Esophagus mucosa (tissue), 1 donor: ENCODE measurements around the gene MMP20. TPM values are rescaled to one million over a fixed set of nuclear protein-coding genes. Genes with fewer than 3 reads are reported as not detected.
A peak's percentile ranks its signal among the peaks of the same experiment; 100 is the strongest.

Source experiments
- ATAC-seq: fragments of 200-7000 bp; cut with Tn5 transposase; one replicate; pipeline ENCODE4 v1.9.1; 2020
- total RNA-seq: library from RNA; stranded (reverse); gene quantifications from one replicate; pipeline ENCODE4 v1.2.4, GENCODE V29; 2023
- donor health status: DM: yes; HTN: yes; CAD: no.

MMP20 gene, protein sequence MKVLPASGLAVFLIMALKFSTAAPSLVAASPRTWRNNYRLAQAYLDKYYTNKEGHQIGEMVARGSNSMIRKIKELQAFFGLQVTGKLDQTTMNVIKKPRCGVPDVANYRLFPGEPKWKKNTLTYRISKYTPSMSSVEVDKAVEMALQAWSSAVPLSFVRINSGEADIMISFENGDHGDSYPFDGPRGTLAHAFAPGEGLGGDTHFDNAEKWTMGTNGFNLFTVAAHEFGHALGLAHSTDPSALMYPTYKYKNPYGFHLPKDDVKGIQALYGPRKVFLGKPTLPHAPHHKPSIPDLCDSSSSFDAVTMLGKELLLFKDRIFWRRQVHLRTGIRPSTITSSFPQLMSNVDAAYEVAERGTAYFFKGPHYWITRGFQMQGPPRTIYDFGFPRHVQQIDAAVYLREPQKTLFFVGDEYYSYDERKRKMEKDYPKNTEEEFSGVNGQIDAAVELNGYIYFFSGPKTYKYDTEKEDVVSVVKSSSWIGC
- not detected for total RNA-seq

DNA sequence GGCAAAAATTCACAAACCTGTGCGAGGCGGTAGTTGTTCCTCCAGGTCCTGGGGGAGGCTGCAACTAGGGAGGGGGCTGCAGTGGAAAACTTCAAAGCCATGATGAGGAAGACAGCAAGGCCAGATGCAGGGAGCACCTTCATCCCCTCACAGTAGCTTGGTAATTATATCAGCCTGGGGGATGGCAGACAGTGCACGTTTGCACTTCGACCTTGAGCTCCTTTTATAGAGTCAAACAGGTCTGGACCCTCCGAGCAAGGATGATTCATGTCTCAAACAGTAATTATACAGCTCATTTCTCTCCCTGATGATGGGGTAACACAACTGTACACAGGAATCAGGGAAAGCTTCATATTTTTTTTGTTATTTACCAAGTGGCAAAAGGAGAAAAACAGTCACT lies at the start of gene MMP20:
TSS of gene MMP20 (minus strand) at position 156 of the 400 bp plus-strand sequence. CDS start at position 143, 13 bp downstream.
- ATAC-seq, result no peak

- ATAC-seq, result no peak
Measured at GRCh38 chr11:102669664-102670063, 44.5 kb upstream of the MMP20 start.

DNA sequence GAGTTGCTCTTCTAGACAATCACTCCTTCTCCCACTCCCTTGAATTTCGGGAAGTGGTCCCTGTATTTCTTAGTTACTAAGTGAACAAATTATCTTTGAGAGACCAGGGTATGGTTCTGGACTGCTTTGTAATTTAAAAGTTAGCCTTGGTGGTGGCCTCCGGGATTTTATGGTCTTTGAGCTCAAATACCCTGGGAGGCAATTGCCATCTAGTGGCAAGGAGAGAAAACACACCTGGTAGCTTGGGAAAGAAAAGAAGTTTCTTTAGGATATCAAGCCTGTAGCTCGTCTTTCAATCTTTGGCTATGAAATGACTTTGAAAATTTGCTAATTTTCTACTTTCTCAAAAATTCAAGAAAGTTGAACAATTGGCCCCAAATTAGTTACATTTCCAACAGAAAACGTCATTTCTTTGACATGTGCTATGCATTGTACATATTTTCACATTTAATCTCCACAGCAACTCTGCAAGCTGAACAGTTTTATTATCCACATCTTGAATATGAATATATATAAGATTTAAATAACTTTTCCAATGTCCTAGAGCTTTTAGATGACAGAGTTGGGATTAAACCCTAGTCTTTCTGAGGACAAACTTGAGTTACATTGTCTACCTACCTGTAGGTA lies 41.3 kb upstream of the MMP20 start:
- peak; percentile 52 for ATAC-seq

GRCh38 chr11:102664001-102664752 lies 39.0 kb upstream of the MMP20 start:
- no peak for ATAC-seq

DNA sequence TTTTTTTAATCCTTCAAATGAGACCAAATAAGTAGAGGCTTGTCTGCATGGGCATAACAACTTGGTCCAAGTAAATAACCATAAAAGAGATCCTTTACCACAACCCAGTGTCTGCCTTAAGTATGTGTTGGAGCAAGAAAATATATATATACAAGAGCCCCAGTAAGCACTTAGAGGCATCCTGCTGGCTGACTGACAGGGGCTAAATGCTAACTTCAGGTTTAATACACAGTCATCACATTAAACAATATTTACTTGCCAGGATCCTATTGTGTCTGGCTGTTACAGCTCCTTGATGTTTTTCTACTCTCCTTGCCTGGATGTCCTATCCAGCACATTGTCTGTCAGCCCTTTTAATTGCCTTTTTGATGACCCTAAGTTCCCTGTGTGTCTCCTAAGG lies 37.5 kb upstream of the MMP20 start:
- ATAC-seq, result no peak

GRCh38 chr11:102661040-102661439 lies 35.9 kb upstream of the MMP20 start:
- ATAC-seq, result no peak

GRCh38 chr11:102656528-102656927 lies 31.4 kb upstream of the MMP20 start:
- ATAC-seq, result no peak

DNA sequence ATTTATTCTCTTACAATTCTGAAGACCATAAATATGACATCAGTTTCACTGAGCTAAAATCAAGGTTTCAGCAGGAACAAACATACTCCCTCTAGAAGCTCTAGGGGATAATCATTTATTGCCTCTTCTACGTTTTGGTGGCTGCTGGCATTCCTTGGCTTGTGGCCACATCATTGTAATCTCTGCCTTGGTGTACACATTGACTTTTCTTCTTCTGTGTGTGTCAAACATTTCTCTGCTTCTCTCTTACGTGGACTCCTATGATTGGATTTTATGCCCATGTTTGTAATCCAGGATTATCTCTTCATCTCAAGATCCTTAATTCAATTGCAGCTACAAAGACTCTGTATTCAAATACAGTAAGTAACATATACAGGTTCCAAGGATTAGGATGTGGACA lies 30.4 kb upstream of the MMP20 start:
- ATAC-seq, result no peak

DNA sequence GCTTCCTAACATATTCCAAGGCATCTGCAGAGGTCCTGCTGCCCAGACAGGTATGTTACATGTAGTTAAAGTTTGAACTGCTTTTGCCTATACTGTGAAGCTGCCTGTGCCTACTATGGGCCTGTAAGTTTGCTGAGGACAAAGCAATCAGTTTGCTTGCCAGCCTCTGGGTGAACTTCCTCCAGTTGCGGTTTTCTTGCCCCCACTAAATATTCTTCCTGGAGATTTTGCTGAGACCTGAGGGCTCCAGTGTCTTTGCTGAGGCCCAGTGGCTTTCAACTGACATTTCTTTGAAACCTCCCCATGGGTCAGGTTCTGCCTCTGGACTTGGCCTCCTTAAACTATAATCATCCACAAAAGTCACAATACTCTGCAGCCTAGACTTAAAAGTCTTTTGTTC lies 29.6 kb upstream of the MMP20 start:
- ATAC-seq, result no peak

- peak; percentile 15 for ATAC-seq
Measured at GRCh38 chr11:102653744-102654291, 28.7 kb upstream of the MMP20 start.

- ATAC-seq, result no peak
Measured at GRCh38 chr11:102647430-102647829, 22.3 kb upstream of the MMP20 start.

DNA sequence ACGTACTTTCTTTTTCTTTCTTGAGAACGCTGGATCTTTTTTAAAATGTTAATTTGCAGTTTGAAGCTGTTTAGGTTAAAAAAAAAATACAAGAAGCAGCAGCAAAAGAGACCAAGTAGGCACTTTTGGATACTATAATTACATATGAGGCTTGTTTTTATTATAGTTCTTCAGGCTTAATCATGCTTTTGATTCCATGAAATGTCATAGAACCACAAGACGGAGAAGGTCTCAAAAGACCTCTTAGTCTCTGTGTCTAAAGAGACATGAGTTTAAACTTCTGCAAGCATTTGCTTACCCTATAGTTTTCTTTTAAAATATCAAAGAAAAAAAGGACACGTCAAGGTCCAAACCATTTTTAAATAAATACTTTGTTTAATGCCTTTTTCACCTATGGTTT lies 18.8 kb upstream of the MMP20 start:
- ATAC-seq, result no peak

GRCh38 chr11:102640946-102641345 lies 15.8 kb upstream of the MMP20 start:
- ATAC-seq, result no peak

DNA sequence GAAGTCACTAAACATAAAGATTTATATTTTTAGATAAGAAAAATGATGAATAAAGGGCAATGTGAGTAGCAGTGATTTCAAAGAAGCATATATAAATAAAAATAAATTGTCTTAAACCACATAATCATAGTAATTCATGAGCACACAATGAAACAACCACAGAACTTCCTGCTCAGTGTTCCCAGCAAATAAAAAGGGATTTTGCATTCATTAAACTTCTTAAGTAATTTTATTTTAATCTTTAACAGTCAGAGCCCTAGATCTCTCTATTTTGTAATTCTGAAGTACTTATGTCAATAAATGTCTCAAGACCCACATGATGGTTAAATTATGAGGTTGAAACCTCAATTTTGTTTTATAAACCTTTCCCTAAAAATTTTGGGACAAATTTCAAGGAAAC lies 14.5 kb upstream of the MMP20 start:
- no peak for ATAC-seq

GRCh38 chr11:102637731-102638130 lies 12.6 kb upstream of the MMP20 start:
- ATAC-seq, result peak; percentile 32

GRCh38 chr11:102633385-102634026 lies 8.4 kb upstream of the MMP20 start:
- no peak for ATAC-seq

- no peak for ATAC-seq
Measured at GRCh38 chr11:102632026-102632425, 6.9 kb upstream of the MMP20 start.

- no peak for ATAC-seq
Measured at GRCh38 chr11:102630598-102631448, 5.7 kb upstream of the MMP20 start.

DNA sequence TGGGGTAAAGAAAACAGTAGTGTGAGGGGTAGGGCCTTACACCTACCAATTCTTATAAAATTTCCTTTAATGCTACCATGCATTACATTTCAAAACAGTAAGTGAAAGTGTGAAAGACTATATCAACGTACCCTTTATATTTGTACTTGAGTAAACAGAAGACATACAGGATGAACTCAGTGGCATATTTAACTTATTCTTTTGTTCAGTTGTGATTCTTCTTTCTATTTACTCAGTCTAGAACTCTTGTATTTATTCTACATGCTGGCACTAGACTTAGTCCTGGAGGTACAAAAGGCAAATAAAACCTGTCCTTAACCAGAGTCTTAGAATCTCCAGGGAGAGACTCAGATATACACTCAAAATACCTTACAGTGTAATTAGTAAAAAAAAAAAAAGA lies 4.8 kb upstream of the MMP20 start:
- peak; percentile 31 for ATAC-seq

DNA sequence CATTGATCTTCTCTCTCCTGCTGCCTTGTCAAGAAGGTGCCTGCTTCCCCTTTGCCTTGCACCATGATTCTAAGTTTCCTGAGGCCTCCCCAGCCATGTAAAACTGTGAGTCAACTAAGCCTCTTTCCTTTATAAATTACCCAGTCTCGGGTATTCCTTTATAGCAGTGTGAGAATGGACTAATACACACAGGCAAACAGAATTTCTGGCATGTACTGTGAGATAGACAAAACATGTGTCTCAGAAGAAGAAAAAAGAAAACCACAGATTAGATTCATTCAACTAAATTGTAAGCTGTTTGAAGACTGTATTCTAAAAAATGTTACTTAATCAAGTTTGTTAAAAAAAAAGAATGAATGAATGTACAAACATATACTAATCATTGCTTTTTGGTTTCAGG lies 1.5 kb upstream of the MMP20 start:
- no peak for ATAC-seq

GRCh38 chr11:102623998-102624397 lies 1.1 kb downstream of the MMP20 start:
- no peak for ATAC-seq

GRCh38 chr11:102623128-102623527 lies 2.0 kb downstream of the MMP20 start:
- ATAC-seq, result no peak
